Neural cell (in vitro differentiated cells): ENCODE results near the gene INSIG1.

Experiments
- CTCF ChIP-seq: fragments of 450-650 bp; IDR thresholded peaks from 2 replicates; pipeline ENCODE4 v1.5.1; 2014; ENCODE audit warnings: antibody characterized with exemption, mild to moderate bottlenecking, moderate library complexity; ENCODE audit not compliant: poor library complexity, severe bottlenecking
- EP300 ChIP-seq: fragments of 450-650 bp; conservative IDR thresholded peaks from 2 replicates; pipeline ENCODE4 v1.6.1; 2014; ENCODE audit warnings: antibody characterized with exemption, mild to moderate bottlenecking, moderate library complexity; ENCODE audit not compliant: poor library complexity, severe bottlenecking
- EZH2 ChIP-seq: fragments of 200-600, 300-800 bp; shearing (Covaris generic), sonication (generic); IDR thresholded peaks from 2 replicates; pipeline ENCODE4 v1.6.1; 2014; ENCODE audit warnings: antibody characterized with exemption, low read length, borderline replicate concordance, mild to moderate bottlenecking; ENCODE audit not compliant: insufficient read depth, poor library complexity, severe bottlenecking
- MXI1 ChIP-seq: fragments of 450-650 bp; conservative IDR thresholded peaks from 2 replicates; pipeline ENCODE4 v1.6.1; 2014; ENCODE audit warnings: antibody characterized with exemption, mild to moderate bottlenecking; ENCODE audit not compliant: poor library complexity, severe bottlenecking
- POLR2AphosphoS5 ChIP-seq: IDR thresholded peaks from 2 replicates; pipeline ENCODE4 v1.6.1; 2012
- RAD21 ChIP-seq: fragments of 450-650 bp; conservative IDR thresholded peaks from 2 replicates; pipeline ENCODE4 v1.6.1; 2014; ENCODE audit warnings: antibody characterized with exemption, mild to moderate bottlenecking, moderate library complexity
- REST ChIP-seq: IDR thresholded peaks from 2 replicates; pipeline ENCODE4 v1.6.1; 2012; ENCODE audit warnings: borderline replicate concordance
- SMC3 ChIP-seq: fragments of 450-650 bp; conservative IDR thresholded peaks from 2 replicates; pipeline ENCODE4 v1.6.1; 2014; ENCODE audit warnings: antibody characterized with exemption, mild to moderate bottlenecking, moderate library complexity; ENCODE audit not compliant: poor library complexity
- TAF1 ChIP-seq: IDR thresholded peaks from 2 replicates; pipeline ENCODE4 v1.6.1; 2012; ENCODE audit warnings: low read depth

- no peak for TF ChIP-seq EZH2
- TF ChIP-seq REST: no peak
- TF ChIP-seq CTCF: no peak
- TF ChIP-seq TAF1: no peak
- TF ChIP-seq EP300: no peak
- TF ChIP-seq POLR2AphosphoS5: no peak
- no peak for TF ChIP-seq MXI1
- no peak for TF ChIP-seq SMC3
- TF ChIP-seq RAD21: no peak
Measured at GRCh38 chr7:155289107-155289506, 8.6 kb upstream of the INSIG1 start.
